GM12873 (cell line): ENCODE results near the gene ANKMY2.

Experiments
- CTCF ChIP-seq: IDR thresholded peaks from 2 replicates; pipeline ENCODE4 v1.5.1; 2012; ENCODE audit warnings: low read depth, mild to moderate bottlenecking, moderate library complexity, low read length, control low read depth; ENCODE audit not compliant: insufficient read depth; ENCODE audit errors: missing control alignments

The ANKMY2 gene

GRCh38 chr7:16598015-16598414 is 47.5 kb downstream of the ANKMY2 start:
- no peak for TF ChIP-seq CTCF

DNA sequence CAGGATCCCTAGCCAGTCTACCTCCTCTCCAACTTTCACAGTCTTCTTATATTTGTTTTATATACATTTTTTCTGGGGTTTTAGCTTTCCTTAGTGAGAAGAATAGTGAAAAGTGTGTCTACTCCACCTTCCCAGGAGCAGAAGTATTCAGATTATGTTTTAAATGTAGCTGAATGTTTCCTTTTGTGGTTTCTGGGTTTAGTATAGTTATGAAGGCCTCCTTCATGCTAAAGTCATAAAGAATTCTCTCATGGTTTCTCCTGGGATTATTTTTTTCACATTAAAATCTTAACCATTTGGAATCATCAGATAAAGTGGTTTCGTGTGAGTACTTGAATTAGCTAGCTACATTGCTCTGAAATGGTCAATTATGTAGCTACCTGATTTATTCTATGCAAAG is 50.9 kb downstream of the ANKMY2 start:
- TF ChIP-seq CTCF, result no peak

DNA sequence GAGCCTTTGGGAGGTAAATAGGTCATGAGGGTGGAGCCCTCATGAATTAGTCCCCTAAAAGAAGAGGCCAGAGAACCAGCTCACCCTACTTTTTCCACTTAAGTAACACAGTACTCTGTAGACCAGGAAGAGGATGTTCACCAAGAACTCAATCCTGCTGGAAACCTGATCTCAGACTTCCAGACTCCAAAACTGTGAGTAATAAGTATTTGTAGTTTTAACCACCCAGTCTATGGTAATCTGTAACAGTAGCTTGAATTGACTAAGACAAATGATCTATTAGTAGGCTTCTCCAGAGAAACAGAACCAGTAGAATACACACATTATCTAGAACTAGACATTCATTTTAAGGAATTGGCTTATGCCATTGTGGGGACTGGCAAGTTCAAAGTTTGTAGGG is 51.5 kb downstream of the ANKMY2 start:
- no peak for TF ChIP-seq CTCF

GRCh38 chr7:16592395-16592794 is 53.2 kb downstream of the ANKMY2 start:
- TF ChIP-seq CTCF, result no peak

DNA sequence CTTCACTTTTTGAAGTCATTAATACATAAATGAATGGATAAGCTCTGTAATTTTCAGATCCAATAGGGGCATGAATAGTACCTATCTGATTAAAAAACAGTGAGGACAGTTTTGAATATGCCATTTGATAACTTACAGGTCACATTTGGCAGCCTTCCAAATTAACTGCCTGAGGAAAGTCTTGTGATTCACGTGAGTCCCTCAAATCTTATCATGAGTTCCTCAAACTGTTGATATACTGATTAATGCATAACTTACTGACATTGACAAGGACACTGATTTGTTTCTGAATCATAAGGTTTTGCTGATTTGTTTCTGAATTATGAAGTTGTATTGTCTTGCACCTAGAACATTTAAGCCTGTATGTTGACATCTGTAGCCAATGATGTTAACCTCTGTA is 55.1 kb downstream of the ANKMY2 start:
- no peak for TF ChIP-seq CTCF

DNA sequence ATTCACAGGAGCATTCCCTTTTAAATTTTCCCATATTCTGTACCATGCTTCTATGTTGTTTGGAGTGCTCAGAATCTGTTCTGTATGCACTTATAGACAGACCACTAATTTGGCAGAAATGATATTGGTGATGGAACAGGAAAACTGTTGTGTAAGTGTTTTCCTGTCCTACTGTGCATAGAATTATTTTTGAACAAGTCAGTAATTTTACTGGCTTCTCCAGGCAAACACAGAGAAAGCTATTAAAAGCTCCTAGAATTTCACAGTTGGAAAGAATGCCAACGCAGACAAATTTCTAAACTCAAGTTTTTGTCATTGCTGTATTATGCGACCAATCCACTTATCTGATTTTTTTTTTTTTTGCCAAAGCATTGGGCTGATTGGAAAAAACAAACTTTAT is 55.7 kb downstream of the ANKMY2 start:
- TF ChIP-seq CTCF, result no peak

DNA sequence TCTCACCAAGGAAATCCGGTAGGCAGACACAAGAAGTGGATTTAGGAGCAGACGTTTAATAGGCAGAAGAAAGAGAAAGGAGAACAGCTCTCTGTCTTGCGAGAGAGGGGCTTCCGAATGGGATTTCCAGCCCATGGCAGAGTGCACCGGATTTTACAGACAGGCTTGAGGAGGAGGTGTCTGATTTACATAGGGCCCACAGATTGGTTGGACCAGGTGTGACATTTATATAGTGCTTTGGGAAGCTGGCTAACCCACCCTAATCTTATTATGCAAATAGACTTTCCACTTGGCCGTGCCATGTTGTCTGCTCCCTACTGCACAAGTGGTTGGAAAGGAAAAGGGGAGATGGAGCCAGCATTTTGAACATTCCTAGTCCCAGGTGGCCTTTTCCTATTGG is 57.8 kb downstream of the ANKMY2 start:
- TF ChIP-seq CTCF, result no peak

GRCh38 chr7:16587129-16587528 is 58.4 kb downstream of the ANKMY2 start:
- no peak for TF ChIP-seq CTCF
